Measurements from ENCODE around the gene DIO2. TPM values are rescaled to one million over a fixed set of nuclear protein-coding genes. Genes with fewer than 3 reads are reported as not detected.

Gene DIO2
- total RNA-seq: 2.4 TPM
- polyA plus RNA-seq: 4.2 TPM

DNA sequence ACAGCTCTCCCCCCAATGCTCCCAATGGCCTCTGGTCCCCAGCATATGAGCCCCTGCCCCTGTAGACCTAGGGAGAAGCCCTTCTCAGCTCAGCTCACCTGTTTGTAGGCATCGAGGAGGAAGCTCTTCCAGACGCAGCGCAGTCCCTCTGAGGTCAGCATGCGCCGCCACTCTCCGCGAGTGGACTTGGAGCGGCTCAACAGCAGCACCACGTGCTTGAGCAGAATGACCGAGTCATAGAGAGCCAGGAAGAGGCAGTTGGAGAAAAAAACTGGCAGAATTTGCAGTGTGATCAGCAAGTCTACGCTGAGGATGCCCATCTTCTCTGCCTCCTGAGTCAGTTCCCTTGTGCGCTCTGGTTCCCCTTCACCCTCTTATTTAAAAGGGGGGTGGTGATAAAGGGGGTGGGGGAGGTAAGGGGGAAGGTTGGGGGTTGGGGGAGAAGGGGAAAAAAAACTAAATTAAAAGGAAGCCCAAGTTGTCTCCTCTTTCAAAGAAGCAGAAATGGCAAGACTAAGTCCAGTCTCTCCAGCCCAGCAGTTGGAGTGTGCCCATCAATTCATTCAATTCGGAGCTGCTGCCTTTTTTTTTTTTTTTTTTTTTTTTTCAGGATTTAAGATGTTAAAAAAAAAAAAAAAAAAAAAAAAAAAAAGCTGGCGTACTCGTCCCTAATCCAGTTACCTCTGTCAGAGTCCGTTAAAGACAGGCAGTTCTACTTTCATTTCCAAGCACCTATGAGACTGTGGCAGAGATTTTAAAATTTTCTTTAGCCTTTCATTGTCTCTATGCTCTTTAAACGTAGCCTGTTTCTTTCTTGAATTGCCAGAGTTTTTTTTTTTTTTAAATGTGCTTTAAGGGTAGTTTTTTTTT is at the start of gene DIO2:
Gene DIO2, minus strand, starts transcription at position 352 of the 870 bp plus-strand sequence. Its CDS starts 32 bp downstream, at position 320.
- WGBS: 39% methylated on average over 17 of the region's 17 CpGs
- DNase-seq (ENCODE audit: extremely low spot score): no peak
- H3K4me3 ChIP-seq (ENCODE audit: low read depth, low read length): peak within 1 kb of the TSS; percentile 22
- no peaks in the 10 kb centered on the region for H3K4me1 ChIP-seq (ENCODE audit: insufficient read depth)
- no peak within 1 kb of the TSS for H3K27ac ChIP-seq (ENCODE audit: low read depth)
- H3K36me3 ChIP-seq (ENCODE audit: insufficient read depth): no peaks in the 10 kb centered on the region

DNA sequence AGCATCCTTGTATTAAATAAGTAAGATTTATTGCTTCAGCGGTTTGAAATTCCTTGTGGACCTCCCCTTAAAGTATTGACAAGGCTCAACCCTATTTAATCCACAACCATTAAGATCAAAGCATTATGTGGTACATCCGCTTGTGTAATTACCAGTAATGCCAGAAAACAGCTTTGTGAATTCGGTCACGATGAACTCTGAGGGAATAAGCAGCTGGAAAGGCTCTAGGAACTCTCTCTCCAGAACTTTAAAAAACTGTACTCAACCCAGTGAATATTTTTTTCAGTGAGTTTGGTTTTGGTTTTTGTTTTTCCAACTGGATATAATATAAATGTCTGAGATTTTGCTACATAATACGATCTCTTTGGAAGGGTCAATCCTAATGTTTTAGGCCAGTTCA is 49.3 kb upstream of the DIO2 start:
- no peak overlapping the region for H3K27ac ChIP-seq (ENCODE audit: low read depth)

DNA sequence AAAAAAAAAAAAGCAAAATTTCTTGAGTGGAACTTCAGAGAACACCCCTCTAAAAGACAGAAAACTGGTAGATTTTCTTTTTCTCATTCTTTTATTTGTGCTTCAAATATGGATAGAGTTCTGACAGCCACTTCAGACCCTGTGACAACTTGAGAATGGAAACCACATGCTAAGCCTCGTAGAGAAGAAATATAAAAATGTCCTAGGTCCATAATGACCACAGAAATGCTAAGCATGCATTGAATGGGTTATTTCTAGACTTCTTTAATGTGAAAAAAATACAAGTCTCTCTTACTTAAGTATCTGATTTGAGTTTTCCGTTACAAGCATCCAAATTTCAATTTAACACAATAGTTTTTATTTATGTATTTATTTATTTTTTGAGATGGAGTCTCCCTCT is 28.3 kb upstream of the DIO2 start:
- 77% methylated on average over 2 of the region's 2 CpGs for WGBS
- Histone ChIP-seq H3K36me3 (ENCODE audit: insufficient read depth) (no peaks in the 10 kb centered on the region), H3K4me3 (ENCODE audit: low read depth, low read length) (no peak overlapping the region), H3K4me1 (ENCODE audit: insufficient read depth) (no peaks in the 10 kb centered on the region), H3K27ac (ENCODE audit: low read depth) (no peak overlapping the region)
- DNase-seq (ENCODE audit: extremely low spot score): no peak

More for the DNA sequence above, 49.3 kb upstream of the DIO2 start:
- Histone ChIP-seq H3K36me3 (ENCODE audit: insufficient read depth) (no peaks in the 10 kb centered on the region), H3K4me1 (ENCODE audit: insufficient read depth) (no peaks in the 10 kb centered on the region), H3K4me3 (ENCODE audit: low read depth, low read length) (no peak overlapping the region)
- no peak for DNase-seq (ENCODE audit: extremely low spot score)
- WGBS: 59% methylated on average over 5 of the region's 5 CpGs

DNA sequence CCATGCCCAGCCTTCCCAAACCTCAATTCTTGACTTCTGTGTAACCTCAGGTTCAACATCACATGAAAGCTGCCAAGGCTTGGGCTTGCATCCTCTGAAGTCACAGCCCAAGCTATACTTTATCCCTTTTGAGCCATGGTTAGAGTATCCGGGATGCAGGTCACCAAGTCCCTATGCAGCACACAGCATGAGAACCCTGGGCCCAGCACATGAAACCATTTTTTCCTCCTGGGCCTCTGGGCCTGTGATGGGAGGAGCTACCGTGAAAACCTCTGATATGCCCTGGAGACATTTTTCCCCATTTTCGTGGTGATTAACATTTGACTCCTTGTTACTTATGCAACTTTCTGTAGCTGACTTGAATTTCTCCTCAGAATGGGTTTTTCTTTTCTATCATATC is 25.8 kb upstream of the DIO2 start:
- no peaks in the 10 kb centered on the region for H3K4me1 ChIP-seq (ENCODE audit: insufficient read depth)
- no peak overlapping the region for H3K4me3 ChIP-seq (ENCODE audit: low read depth, low read length)
- DNase-seq (ENCODE audit: extremely low spot score): no peak
- 82% methylated on average over 3 of the region's 3 CpGs for WGBS
- no peak overlapping the region for H3K27ac ChIP-seq (ENCODE audit: low read depth)
- no peaks in the 10 kb centered on the region for H3K36me3 ChIP-seq (ENCODE audit: insufficient read depth)

DNA sequence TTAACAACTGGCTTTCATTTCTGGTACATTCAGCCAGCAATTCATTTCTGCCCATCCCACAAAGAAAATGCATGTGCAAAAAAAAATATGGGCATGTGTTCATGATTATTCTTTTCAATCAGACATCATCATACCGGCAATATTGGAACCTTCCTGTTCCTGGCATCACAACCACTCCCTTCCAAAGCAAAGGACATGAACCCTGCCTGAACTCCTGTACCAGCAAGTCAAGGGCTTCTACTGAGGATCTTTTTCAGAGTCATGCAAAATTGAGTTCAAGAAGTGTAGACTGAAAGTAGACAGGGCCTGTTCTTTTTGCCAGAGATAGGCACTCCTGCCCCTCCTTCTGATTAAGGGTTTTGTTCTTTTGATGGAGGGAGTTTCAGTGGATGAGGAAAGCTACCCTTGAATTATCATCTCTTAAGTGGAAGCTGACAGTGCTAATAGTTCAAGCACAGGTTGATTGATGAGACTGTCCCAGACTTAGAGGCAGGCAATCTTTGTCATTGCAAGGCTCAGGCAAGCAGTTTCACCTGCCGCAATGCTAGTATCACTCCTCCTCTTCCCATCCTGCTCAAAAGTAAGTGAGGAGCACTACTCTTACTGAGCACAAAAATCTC is 22.3 kb upstream of the DIO2 start:
- 93% methylated on average over 2 of the region's 2 CpGs for WGBS
- no peak overlapping the region for H3K27ac ChIP-seq (ENCODE audit: low read depth)
- no peak overlapping the region for H3K4me3 ChIP-seq (ENCODE audit: low read depth, low read length)
- H3K36me3 ChIP-seq (ENCODE audit: insufficient read depth): no peaks in the 10 kb centered on the region
- no peaks in the 10 kb centered on the region for H3K4me1 ChIP-seq (ENCODE audit: insufficient read depth)
- no peak for DNase-seq (ENCODE audit: extremely low spot score)

DNA sequence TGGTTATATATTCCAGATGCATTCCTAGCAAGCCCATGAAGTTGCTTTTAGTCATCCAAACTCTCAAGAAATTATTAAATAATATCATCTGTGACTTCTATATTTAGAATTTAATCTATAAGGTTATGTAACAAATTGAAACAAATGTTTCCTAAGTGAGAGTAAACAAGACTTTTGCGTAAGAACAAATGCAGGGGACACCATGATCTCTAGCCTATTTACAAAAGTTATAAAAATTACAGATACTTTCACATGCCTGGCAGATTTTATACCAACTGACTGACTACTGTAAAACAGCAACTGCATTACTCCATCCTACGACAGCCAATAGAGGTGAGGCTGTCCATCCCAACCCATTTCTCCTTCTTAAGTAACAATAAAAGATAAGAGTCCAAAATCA is 20.4 kb upstream of the DIO2 start:
- H3K36me3 ChIP-seq (ENCODE audit: insufficient read depth): no peaks in the 10 kb centered on the region
- 79% methylated on average over 2 of the region's 2 CpGs for WGBS
- no peak for DNase-seq (ENCODE audit: extremely low spot score)
- H3K4me3 ChIP-seq (ENCODE audit: low read depth, low read length): no peak overlapping the region
- no peaks in the 10 kb centered on the region for H3K4me1 ChIP-seq (ENCODE audit: insufficient read depth)
- H3K27ac ChIP-seq (ENCODE audit: low read depth): no peak overlapping the region

DNA sequence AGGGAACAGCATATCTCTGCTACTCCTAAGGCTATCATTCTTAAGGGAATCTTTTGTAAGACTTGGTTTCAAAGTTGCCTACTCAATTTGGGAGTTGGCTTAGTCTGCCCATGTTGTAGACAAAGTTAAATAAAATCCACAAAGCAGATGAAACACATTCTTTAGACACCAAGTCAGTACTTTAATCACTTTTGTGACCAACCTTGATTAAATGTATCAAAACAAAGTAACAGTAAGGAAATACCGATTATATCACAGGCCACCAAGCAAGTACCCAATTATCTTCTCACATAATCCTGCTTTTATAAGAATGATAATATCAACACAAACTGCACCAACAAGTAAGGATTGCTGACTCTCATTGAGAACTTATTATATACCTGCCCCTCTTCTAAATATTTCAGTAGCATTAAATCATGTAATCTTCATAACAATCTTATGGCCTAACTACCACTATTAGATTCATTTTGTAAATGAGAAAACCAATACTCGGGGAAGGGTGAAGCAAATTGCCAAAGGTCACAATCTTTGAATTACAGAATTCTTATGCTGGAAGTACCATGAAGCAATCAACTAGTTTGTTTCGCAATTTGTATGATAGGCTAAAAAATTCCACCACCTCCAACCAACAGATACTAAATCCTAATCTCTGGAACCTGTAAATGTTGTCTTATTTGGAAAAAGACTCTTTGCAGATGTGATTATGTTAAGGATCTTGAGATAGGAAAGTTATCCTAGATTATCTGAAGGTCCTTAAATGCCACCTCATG is 12.6 kb upstream of the DIO2 start:
- Histone ChIP-seq H3K36me3 (ENCODE audit: insufficient read depth) (no peaks in the 10 kb centered on the region), H3K4me3 (ENCODE audit: low read depth, low read length) (no peak overlapping the region), H3K27ac (ENCODE audit: low read depth) (no peak overlapping the region), H3K4me1 (ENCODE audit: insufficient read depth) (no peaks in the 10 kb centered on the region)
- no peak for DNase-seq (ENCODE audit: extremely low spot score)
- WGBS: 85% methylated on average over 3 of the region's 3 CpGs

DNA sequence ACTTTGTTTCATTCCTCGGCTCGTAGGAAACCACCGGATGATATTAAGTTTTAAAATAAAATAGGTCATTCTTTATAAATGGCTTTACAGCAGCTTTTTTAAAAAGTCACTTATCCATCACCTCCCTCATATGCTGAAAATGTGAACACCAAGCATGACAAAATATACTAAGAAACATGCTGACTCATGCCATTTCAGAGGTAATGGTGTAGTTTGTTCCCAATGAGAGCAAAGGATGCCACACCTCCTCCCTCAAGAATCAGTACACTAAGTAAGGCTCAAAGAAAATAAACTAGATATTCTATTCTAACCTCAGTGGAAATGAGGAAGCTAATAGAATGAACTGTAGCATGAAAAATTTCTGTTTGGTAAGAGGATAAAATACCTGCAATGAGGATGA is 5.5 kb upstream of the DIO2 start:
- no peak for DNase-seq (ENCODE audit: extremely low spot score)
- Histone ChIP-seq H3K36me3 (ENCODE audit: insufficient read depth) (no peaks in the 10 kb centered on the region), H3K27ac (ENCODE audit: low read depth) (no peak overlapping the region), H3K4me1 (ENCODE audit: insufficient read depth) (no peaks in the 10 kb centered on the region), H3K4me3 (ENCODE audit: low read depth, low read length) (no peak overlapping the region)
- 91% methylated on average over 3 of the region's 3 CpGs for WGBS

DNA sequence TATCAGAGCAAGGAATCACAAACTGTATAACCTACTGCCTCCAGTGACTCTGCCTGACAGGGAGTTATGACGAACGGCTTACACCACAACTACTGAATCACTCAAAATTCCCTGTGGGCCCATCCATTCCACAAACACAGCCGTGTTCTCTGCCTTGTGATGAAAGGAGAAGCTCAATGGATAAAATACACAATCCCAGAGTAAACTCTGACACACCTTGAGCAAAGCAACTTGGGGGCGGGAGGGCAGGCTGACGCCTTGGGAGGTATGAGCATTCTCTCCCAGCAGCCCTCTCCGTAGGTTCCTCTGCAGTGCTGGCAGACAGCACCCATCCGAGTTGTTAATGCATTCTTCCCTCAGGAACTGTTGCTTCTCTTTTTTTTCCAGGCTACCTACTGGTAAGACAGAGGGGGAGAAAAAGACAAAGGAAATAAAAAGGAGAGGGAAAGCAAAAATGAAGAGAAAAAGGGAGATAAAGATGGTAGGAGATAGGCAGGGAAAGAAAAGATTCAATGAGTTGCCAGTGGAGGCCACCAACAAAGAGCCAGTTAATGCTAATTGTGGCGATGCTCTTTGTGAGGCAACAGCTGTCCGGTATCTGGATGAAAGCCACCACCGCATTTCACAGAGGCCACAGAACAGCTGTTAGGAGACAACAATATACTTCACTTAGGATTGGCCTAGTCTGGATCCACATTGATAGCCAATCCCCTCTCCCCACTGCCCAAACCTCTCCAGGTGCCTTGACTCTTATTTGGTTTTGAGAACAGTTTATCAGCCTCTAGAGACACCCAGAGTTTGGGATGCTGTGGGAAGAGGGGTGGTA is 4.7 kb upstream of the DIO2 start:
- DNase-seq (ENCODE audit: extremely low spot score): no peak
- Histone ChIP-seq H3K36me3 (ENCODE audit: insufficient read depth) (no peaks in the 10 kb centered on the region), H3K4me1 (ENCODE audit: insufficient read depth) (no peaks in the 10 kb centered on the region), H3K27ac (ENCODE audit: low read depth) (no peak overlapping the region), H3K4me3 (ENCODE audit: low read depth, low read length) (no peak overlapping the region)
- 50% methylated on average over 10 of the region's 10 CpGs for WGBS

DNA sequence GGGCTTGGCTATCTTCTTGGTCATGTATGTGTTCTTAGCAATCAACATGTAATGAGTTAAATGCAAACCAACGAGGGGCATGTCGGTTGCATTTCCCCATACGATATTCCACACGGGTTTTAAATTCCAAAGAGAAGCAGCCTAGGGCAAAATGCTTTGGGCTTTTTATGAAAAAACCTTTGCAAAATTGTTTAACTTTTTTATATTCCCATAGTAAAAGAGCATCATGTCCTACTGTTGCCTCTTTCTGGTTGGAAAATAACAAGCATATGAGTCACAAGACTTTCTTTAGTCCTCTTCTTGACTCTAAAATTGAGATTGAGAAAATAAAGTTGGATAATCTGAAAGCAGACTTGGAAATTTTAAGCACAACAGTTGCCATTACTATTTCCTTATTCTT is 3.8 kb upstream of the DIO2 start:
- no peak overlapping the region for H3K27ac ChIP-seq (ENCODE audit: low read depth)
- H3K4me1 ChIP-seq (ENCODE audit: insufficient read depth): no peaks in the 10 kb centered on the region
- H3K4me3 ChIP-seq (ENCODE audit: low read depth, low read length): no peak overlapping the region
- WGBS: 81% methylated on average over 4 of the region's 4 CpGs
- H3K36me3 ChIP-seq (ENCODE audit: insufficient read depth): no peaks in the 10 kb centered on the region
- no peak for DNase-seq (ENCODE audit: extremely low spot score)

DNA sequence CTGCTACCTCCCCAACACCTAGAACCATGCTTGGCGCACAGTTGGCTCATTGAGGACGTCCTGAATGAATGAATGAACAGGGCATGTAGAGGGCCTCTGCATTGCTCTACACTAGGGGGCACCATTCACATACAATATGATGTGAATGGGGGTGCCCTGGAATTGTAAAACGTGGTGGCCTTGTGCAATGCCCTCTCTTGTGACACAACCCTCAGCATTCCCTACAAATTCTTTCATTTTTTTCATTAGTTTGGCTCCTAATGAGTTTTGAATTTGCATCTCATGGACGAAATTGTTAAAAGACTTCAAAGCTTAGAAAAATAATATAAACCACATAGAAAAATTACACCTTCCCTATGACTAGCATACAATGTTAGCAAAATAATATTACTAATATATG is 2.3 kb upstream of the DIO2 start:
- Histone ChIP-seq H3K36me3 (ENCODE audit: insufficient read depth) (no peaks in the 10 kb centered on the region), H3K27ac (ENCODE audit: low read depth) (no peak overlapping the region), H3K4me3 (ENCODE audit: low read depth, low read length) (no peak overlapping the region), H3K4me1 (ENCODE audit: insufficient read depth) (no peaks in the 10 kb centered on the region)
- DNase-seq (ENCODE audit: extremely low spot score): no peak
- 61% methylated on average over 4 of the region's 4 CpGs for WGBS

DNA sequence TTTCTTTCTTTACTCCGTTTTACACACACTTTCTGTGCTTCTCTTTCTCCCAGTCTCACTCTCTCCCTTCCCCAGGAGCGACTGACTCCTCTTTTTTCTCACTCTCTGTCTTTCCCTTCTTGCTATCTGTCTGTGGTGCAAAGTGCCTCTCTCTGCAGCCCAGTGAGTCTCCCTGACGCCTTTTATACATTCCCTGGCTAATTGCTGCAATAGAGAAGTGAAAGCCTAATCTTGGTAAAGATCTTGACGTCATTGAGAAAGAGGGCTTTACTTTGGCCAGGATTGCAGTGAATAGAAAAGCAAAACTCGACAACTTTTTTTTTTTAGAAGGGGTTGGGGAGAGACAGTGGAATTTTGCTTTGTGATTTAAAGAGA is 706 bp upstream of the DIO2 start:
- no peak overlapping the region for H3K27ac ChIP-seq (ENCODE audit: low read depth)
- H3K4me1 ChIP-seq (ENCODE audit: insufficient read depth): no peaks in the 10 kb centered on the region
- H3K36me3 ChIP-seq (ENCODE audit: insufficient read depth): no peaks in the 10 kb centered on the region
- peak overlapping the region; percentile 22 for H3K4me3 ChIP-seq (ENCODE audit: low read depth, low read length)
- DNase-seq (ENCODE audit: extremely low spot score): no peak
- WGBS: 2% methylated on average over 5 of the region's 5 CpGs

DNA sequence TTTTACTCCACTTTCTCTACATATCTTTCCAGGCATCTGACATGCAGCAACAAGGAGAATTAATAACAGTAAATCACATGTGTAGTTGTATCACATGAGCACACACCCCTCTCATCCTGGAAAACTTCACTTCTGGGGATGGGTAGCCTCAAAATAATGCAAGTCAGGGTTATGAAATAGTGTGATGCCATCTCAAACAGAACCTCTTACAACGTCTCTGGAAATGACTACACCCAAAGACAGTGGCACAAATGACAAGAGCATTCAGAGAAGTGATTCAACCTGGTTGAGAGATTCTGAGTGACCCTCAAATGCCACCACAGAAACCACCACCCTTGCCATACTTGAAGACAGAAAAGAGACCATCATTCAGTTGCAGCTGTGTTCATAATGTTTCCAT is 2.8 kb downstream of the DIO2 start:
- DNase-seq (ENCODE audit: extremely low spot score): no peak
- WGBS: 41% methylated on average over 1 of the region's 1 CpG
- H3K27ac ChIP-seq (ENCODE audit: low read depth): no peak overlapping the region
- no peak overlapping the region for H3K4me3 ChIP-seq (ENCODE audit: low read depth, low read length)
- no peaks in the 10 kb centered on the region for H3K36me3 ChIP-seq (ENCODE audit: insufficient read depth)
- no peaks in the 10 kb centered on the region for H3K4me1 ChIP-seq (ENCODE audit: insufficient read depth)
